ENCODE data around the gene CARD11. TPM values are rescaled to one million over a fixed set of nuclear protein-coding genes. Genes with fewer than 3 reads are reported as not detected.

The CARD11 gene
- polyA plus RNA-seq, 1 of the 3 experiments (the other 2 are of a cell fraction) = not detected

DNA sequence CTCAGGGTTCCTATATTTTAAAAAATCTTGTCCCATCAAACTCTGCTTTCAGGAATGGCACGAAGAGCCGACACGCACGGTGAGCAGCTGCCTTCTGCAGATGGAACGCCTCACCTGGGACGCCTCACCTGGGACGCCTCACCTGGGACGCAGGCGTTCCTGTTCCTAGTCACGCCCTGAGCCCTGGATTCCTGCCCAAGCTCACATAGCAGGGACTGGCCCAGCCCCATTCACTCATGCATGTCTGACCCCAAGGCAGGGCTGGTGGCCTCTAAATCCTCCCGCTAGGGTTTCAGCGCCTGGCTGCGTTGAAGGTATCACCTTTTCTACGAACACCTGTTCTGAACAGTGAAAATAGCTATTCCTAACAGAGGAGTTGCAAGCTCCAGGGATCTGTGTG lies 49.8 kb downstream of the CARD11 start:
- Histone ChIP-seq H3K27ac (ENCODE audit: low read depth in 2 of 2, low read length in 1 of 2) (no peak overlapping the region), H3K79me2 (ENCODE audit: insufficient read depth) (no peaks in the 10 kb centered on the region), H3K27me3 (ENCODE audit: insufficient read depth) (no peaks in the 10 kb centered on the region), H3K36me3 (replicated peaks in 1 of 2; ENCODE audit: control insufficient read depth in 1 of 2, insufficient read depth in 2 of 2, low read length in 1 of 2) (no peaks in the 10 kb centered on the region), H3F3A (replicated peaks; ENCODE audit: insufficient read depth) (no peaks in the 10 kb centered on the region), H3K9me3 (peaks cover 4% of the 10 kb centered on the region; the same call in 1 of the 2 replicates), H3K4me3 (ENCODE audit: low read depth in 2 of 2, low read length in 1 of 2) (no peak overlapping the region), H3K9ac (no peak overlapping the region), H4K20me1 (ENCODE audit: insufficient read depth) (no peaks in the 10 kb centered on the region), H3K4me1 (ENCODE audit: control insufficient read depth in 1 of 2, insufficient read depth in 2 of 2, low read depth in 1 of 2, low read length in 1 of 2) (peaks cover 0 to 7% of the 10 kb centered on the region in 2 experiments; a peak in 1 of 4 replicates), H3K4me2 (no peak overlapping the region), H2AFZ (ENCODE audit: low read depth) (no peak overlapping the region), H3K9me2 (no peaks in the 10 kb centered on the region)
- no peak for DNase-seq
- TF ChIP-seq EZH2phosphoT487 (IDR thresholded peaks at IDR 0.05; ENCODE audit: borderline replicate concordance, low read depth) (no peak), TCF12 (IDR thresholded peaks at IDR 0.05) (no peak), FOXJ3 (CRISPR knock-in tag; IDR thresholded peaks at IDR 0.05) (no peak), RXRA (IDR thresholded peaks at IDR 0.05; ENCODE audit: borderline replicate concordance, low read depth) (no peak)
- ChIA-PET CTCF (interaction anchor here (0.8 to 1.1 kb wide), 5 partner anchors 9 to 72 kb away, joined by 3 to 5 read pairs (median 3); no protein-coding TSS in a partner anchor), POLR2A (no interaction called here)
- WGBS (ENCODE audit: low lambda C conversion rate) = 70% methylated on average over 12 of the region's 14 CpGs

DNA sequence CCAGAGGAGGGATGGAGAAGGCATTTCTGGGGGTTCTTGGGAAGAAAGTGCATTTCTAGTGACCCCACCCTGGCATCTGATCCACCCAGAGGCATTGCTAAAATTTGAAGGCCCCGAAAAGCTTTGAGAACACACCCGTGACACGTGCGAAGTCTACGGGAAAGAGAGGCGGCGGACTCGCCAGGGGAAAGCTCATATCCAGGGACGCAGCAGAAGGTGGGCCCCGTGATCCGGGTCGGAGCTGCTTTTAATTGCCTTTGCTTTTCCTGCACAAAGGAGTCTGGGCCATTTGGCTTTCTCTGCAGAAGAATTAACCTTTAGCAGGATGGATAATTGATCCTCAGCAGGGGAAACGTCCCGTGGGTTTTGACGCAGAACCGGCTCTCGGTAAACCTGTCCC lies 50.3 kb downstream of the CARD11 start:
- CTCF ChIA-PET = interaction anchor here (0.8 to 1.1 kb wide), 4 partner anchors 10 to 72 kb away, joined by 3 to 5 read pairs (median 3); no protein-coding TSS in a partner anchor
- Histone ChIP-seq H2AFZ (ENCODE audit: low read depth) (no peak overlapping the region), H3K36me3 (replicated peaks in 1 of 2; ENCODE audit: control insufficient read depth in 1 of 2, insufficient read depth in 2 of 2, low read length in 1 of 2) (no peaks in the 10 kb centered on the region), H3K4me2 (no peak overlapping the region), H4K20me1 (ENCODE audit: insufficient read depth) (no peaks in the 10 kb centered on the region), H3F3A (replicated peaks; ENCODE audit: insufficient read depth) (no peaks in the 10 kb centered on the region), H3K27ac (ENCODE audit: low read depth in 2 of 2, low read length in 1 of 2) (no peak overlapping the region), H3K79me2 (ENCODE audit: insufficient read depth) (no peaks in the 10 kb centered on the region), H3K9me2 (no peaks in the 10 kb centered on the region), H3K4me1 (ENCODE audit: control insufficient read depth in 1 of 2, insufficient read depth in 2 of 2, low read depth in 1 of 2, low read length in 1 of 2) (peaks cover 0 to 7% of the 10 kb centered on the region in 2 experiments; a peak in 1 of 4 replicates), H3K4me3 (ENCODE audit: low read depth in 2 of 2, low read length in 1 of 2) (no peak overlapping the region), H3K9me3 (peaks cover 6% of the 10 kb centered on the region; the same call in 1 of the 2 replicates), H3K27me3 (ENCODE audit: insufficient read depth) (no peaks in the 10 kb centered on the region), H3K9ac (no peak overlapping the region)
- POLR2A ChIA-PET = no interaction called here
- 60% methylated on average over 17 of the region's 17 CpGs for WGBS (ENCODE audit: low lambda C conversion rate)
- TF ChIP-seq, protein P1, sequence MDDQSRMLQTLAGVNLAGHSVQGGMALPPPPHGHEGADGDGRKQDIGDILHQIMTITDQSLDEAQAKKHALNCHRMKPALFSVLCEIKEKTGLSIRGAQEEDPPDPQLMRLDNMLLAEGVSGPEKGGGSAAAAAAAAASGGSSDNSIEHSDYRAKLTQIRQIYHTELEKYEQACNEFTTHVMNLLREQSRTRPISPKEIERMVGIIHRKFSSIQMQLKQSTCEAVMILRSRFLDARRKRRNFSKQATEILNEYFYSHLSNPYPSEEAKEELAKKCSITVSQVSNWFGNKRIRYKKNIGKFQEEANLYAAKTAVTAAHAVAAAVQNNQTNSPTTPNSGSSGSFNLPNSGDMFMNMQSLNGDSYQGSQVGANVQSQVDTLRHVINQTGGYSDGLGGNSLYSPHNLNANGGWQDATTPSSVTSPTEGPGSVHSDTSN (IDR thresholded peaks at IDR 0.05) = no peak
- TF ChIP-seq JUND (IDR thresholded peaks at IDR 0.05) (no peak), YY1 (IDR thresholded peaks at IDR 0.05; ENCODE audit: low read depth) (no peak), TCF12 (IDR thresholded peaks at IDR 0.05) (no peak), FOXJ3 (CRISPR knock-in tag; IDR thresholded peaks at IDR 0.05) (no peak), RXRA (IDR thresholded peaks at IDR 0.05; ENCODE audit: borderline replicate concordance, low read depth) (no peak), EZH2phosphoT487 (IDR thresholded peaks at IDR 0.05; ENCODE audit: borderline replicate concordance, low read depth) (no peak), RAD21 (IDR thresholded peaks at IDR 0.05; ENCODE audit: low read length) (no peak), SIN3A (IDR thresholded peaks at IDR 0.05; ENCODE audit: borderline replicate concordance, low read depth, low read length) (no peak), NRF1 (IDR thresholded peaks at IDR 0.05; ENCODE audit: low read depth, low read length) (no peak)
- TF ChIP-seq, protein P2, sequence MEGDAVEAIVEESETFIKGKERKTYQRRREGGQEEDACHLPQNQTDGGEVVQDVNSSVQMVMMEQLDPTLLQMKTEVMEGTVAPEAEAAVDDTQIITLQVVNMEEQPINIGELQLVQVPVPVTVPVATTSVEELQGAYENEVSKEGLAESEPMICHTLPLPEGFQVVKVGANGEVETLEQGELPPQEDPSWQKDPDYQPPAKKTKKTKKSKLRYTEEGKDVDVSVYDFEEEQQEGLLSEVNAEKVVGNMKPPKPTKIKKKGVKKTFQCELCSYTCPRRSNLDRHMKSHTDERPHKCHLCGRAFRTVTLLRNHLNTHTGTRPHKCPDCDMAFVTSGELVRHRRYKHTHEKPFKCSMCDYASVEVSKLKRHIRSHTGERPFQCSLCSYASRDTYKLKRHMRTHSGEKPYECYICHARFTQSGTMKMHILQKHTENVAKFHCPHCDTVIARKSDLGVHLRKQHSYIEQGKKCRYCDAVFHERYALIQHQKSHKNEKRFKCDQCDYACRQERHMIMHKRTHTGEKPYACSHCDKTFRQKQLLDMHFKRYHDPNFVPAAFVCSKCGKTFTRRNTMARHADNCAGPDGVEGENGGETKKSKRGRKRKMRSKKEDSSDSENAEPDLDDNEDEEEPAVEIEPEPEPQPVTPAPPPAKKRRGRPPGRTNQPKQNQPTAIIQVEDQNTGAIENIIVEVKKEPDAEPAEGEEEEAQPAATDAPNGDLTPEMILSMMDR (IDR thresholded peaks at IDR 0.05) = no peak
- TF ChIP-seq, protein P3, sequence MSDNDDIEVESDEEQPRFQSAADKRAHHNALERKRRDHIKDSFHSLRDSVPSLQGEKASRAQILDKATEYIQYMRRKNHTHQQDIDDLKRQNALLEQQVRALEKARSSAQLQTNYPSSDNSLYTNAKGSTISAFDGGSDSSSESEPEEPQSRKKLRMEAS (IDR thresholded peaks at IDR 0.05; ENCODE audit: low read depth) = no peak
- DNase-seq = no peak

Data from SK-N-SH (cell line).